GM21723 (cell line): Measurements from ENCODE around the gene SPATS1.

Experiments used
- ATAC-seq: cut with Tn5 transposase; IDR thresholded peaks from one replicate; pipeline ENCODE4 v1.9.1; 2021; ENCODE audit warnings: mild to moderate bottlenecking, moderate library complexity; ENCODE audit not compliant: unreplicated experiment

SPATS1 gene

DNA sequence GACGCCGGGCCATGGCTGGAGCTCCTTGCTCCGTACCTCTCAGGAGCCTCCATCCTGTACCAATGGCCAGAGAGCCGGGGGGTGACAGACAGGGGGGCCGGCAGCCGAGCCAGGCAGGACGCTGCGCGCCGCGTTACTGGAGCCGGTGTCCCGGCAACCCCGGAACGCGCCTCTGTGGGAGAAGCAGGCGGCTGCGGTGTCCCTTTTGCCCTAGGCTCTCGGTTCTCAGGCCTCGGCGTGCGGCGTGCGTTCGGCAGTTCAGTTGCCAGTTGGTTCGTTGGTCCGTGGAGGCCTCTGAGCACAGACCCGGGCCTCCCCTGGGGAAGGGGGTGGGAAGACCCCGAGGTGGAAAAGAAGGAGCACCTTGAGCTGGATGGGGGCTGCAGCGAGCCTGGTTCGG, at the start of gene SPATS1:
Gene SPATS1, plus strand, starts transcription at position 162 of the 400 bp plus-strand sequence. CDS start 446 bp downstream, outside the sequence.
- no peak for ATAC-seq

DNA sequence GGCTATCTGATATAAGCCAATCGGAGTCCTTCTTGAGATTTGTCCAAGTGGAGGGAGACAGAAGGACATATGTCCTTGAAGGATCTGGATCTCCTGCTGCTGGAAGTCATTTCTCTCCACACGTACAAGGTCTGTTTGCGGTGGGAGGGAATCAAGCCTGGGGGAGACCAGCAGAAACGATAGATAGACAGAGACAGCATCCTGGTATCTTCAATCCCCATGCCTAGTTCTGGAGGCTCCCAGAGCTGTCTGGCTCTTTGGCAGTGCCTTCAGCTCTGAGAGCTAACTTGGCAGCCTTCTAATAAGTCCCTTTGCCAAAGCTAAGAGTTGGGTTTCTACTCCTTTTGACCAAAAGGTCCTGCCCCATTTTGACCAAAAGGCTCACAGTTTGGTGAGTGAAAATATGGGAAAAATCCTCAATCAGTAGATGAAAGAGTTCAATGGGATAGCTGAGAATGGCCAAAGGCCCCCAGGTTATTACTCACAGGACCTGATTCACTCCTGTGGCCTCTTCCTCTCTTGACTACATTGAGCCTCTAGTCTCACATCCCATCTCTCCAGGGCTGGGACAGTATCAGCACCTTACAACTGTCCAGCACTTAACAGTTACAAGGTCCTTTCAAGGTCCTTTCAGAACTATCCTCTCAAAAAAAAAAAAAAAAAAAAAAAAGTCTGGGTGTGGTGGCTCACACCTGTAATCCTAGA, 49.6 kb upstream of the SPATS1 start:
- ATAC-seq: no peak

DNA sequence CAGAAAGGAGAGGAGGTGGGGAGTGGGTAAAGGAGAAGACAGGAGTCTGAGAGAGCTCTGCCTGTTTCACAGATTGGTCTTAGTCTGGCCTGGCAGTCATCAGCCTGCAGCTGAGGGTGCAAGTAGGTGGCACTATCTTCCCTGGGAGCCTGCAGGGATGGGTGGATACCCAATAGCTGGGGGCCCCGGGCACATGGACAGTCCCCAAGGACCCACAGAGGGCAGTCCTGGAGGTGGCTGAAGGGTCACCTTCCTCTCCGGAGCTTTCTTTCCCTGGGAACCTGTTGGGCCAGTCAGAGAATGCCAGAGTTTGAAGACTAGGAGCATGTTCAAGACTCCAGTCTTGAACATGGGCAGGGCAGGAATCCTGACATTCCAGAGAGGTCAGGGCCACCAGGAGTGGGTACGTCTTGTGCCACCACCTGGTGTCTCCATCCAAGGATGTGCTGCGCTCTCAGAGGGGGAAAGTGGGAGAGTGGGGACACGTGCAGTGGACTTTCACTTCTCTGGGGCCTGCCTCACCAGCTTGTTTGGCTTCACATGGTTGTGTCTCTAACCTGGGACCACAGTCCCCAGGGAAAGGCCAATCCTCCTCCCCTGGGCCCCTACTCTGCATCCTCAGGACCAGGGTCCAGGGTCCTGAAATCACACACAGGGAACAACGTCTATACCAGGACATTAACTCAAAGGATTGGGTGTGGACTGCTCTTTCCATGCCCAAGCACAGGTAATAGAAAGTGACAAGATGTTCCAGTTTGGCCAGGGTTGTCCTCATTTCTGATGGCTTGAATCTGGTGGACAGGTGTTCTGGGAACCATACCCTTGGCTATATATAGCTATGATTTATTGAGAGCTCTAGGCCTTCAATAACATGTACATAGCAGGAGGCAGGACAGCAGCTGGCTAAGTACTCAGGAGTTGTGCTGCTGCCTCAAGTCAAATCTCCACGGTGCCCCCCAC, 47.3 kb upstream of the SPATS1 start:
- ATAC-seq: no peak

- ATAC-seq: no peak
Measured at GRCh38 chr6:44297063-44298038, 45.1 kb upstream of the SPATS1 start.

DNA sequence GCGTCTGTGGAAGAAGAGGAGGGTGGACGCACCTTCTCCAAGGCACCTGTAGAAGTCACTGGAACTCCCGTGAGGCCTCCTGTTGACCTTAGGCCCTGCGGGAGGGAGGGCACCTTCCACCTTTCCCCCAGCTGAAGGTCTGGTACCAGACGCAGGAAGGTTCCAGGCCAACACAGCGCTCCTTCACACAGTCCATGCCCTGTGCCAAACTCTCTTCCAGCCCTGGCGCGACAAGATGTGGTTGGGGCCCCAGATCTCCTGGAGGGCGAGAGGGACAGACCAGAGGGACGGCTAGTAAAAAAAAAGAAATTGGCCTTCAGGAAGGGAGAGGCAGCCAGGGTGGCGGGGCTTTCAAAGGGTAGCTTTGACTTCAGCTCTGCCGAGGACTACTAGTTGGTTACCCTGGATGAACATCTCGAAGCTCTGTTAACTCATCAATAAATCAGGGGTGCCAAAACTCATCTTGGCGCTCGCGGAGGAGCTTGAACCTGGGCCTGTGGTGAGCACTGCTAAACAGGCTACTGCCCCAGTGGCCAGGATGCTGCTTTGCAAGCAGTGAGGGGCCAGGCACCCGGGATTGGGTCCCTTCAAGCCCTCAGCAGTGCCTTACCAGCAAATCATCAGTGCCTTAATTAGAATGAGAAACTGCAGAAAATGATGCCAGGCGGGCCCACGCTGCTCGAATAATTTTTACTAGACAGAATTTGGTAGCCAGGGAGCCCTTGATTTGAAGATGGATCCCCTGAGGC, 44.2 kb upstream of the SPATS1 start:
- no peak for ATAC-seq

GRCh38 chr6:44298864-44299263, 43.6 kb upstream of the SPATS1 start:
- ATAC-seq: no peak

- no peak for ATAC-seq
Measured at GRCh38 chr6:44300292-44300823, 42.1 kb upstream of the SPATS1 start.

DNA sequence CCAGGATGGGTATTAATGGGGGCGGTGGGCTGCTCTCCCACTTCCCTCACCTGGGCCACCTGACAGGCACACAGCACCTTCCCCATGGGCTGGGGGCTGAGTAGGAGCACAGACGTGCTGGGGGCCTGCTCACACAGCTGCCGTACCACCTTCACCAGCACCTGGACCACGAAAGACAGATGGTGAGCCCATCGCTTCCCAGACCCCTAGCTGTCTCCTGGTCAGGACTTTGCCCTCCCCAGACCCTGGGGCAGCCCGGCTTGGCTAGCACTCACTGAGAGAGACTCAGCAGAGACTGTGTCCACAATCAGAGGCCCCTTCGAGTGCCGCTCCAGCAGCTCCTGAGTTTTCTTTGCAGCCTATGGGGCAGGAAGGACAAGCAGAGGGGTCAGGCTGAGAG, 41.3 kb upstream of the SPATS1 start:
- ATAC-seq: no peak

DNA sequence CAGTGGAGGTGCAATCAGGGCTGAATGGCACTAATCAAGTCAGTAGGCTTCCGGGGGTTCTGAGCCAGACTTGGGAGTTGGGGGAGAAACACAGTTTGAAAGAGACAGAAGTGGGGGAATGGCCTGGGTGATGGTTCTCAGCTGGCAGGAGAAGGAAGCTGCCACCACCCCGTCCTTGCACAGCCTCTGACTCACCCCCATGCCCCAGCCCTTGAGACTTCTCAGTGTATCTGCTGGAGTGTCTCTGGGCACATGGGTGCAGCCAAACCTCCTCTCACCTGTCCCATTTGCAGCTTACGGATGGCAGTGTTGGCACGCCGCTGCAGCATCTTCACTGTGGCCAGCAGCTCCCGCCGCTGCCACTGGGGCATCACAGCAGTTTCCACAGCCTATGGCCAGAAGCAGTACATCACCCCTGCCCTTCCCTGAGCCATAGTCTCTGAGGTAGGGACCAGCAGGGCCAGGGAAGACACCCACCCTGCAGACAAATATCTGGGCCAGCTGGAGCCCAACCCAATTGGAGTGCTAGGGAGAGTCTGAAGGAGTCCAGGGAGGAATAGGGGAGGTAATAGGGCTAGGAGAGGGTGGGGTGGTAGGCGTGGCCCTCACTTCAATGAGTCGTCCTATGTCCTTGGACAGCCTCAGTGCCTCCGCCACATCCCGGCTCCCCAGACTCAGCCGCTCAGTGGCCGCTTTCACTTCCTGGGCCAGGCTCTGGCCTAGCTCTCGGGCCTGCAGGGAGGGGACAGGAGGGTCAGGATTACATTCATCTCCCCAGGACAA, 40.5 kb upstream of the SPATS1 start:
- ATAC-seq: no peak

GRCh38 chr6:44302856-44303255, 39.6 kb upstream of the SPATS1 start:
- no peak for ATAC-seq

DNA sequence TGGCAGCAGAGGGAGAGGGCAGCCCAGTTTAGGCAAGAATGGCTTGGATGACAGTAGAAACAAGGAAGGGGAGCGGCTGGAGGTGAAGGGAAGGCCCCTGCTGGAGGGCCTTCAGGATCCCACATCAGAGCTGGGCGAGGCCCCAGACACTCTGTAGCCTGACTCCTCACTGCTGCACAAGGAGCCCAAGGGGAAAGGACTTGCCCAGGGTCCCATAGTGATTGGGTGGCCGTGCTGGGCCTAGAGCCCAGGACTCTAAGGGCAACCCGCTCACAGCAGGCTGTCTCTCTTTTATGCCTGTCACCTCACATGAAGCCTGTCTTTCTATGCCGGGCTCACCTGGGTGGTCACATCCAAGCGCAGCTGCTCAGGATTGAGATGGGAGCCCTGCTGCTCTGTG, 38.6 kb upstream of the SPATS1 start:
- ATAC-seq: no peak

- ATAC-seq: no peak
Measured at GRCh38 chr6:44304282-44305199, 37.9 kb upstream of the SPATS1 start.

DNA sequence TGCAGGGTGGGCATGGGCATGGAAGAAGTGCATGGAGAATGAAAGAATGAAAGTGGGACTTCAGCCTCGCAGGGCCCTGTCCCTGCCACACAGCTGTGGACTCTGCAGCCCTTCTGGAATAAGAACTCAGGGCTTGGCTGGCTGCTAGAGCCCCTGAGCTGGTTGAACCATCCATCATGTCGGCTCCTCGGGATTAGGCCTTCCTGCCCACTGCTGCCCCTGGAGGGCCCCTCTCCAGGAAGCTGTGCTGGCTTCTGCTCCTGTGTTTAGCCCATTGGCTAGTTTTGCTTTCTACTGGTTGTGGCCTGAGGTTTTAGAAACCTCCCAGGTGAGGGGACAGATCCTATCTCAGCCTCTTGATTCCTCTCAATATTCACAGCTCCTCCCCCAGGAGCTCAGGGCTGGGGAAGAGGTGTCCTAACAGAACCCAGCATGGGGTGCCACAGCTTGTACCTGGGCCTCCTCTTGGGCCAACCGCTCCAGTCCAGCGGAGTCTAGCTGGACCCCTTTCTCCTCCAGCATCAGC, 37.2 kb upstream of the SPATS1 start:
- no peak for ATAC-seq

- no peak for ATAC-seq
Measured at GRCh38 chr6:44306710-44307109, 35.7 kb upstream of the SPATS1 start.

DNA sequence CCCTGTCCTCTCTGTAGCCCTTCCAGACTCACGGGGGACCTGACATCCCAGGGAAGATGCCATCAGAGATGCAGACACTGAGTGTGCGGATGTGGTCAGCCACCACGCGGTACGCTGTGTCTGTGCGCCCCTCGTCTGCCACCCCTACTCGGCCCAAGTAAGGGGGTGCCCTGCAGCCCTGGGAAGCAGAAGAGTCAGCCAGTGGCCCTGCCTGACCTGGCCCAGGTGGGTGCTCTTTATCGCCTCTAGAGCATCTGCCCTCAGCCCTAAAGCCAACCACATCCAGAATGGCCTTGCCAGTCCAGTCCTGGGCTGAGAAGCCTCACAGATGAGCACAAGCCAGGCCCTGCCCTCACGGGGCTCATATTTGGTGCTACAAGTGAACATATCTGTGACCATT, 35.2 kb upstream of the SPATS1 start:
- ATAC-seq: no peak

DNA sequence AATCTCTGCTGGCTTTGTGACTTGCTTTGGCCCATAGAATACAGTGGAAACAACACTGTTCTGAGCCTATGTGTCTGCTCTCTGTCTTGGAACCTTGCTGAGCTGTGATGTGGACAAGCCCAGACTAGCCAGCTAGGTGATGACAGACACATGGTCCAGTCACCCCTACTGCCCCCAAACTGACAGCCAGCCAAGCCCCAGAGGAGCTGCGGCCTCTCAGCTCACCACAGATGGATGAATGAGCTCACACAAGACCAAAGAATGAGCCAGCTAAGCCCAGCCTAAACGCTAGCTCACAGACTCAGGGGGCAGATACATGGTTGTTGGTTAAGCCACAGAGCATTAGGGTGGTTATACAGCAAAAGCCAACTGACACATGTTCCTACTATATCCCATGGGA, 33.4 kb upstream of the SPATS1 start:
- ATAC-seq: no peak

- ATAC-seq: no peak
Measured at GRCh38 chr6:44309631-44310030, 32.8 kb upstream of the SPATS1 start.

DNA sequence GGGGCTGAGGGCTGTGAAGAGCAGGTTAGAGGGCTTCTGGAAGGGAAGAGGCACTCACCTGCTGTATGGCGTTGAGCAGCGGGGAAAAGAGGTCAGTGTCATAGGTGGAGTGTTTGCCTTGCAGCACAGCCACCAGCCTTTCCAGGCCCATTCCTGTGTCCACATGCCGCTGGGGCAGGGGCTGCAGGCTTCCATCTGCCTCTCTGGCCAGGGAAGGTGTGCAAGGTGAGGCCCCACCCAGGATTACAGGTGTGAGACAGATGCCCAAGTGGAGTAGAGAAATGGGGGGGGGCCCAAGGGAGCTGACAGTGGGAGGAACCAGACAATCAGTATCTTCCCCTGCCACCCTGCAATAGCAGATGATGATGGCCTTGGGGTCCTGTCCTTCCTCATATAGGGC, 32.2 kb upstream of the SPATS1 start:
- no peak for ATAC-seq
